SK-N-SH (cell line): ENCODE data around the gene RASL12. TPM values are rescaled to one million over a fixed set of nuclear protein-coding genes. Genes with fewer than 3 reads are reported as not detected.
A peak's percentile ranks its signal among the peaks of the same experiment; 100 is the strongest.

ENCODE experiments used
- CTCF ChIA-PET: fragments of 300-600, 350-600 bp; formaldehyde crosslinking; extraction: SDS; loops from one replicate; lab custom pipeline; 2021; lab: Yijun Ruan, JAX
- POLR2A ChIA-PET: fragments of 350-600 bp; sonication (Branson Sonifier 250); formaldehyde crosslinking; extraction: SDS; loops from one replicate; lab custom pipeline; 2020; ENCODE audit warnings: antibody characterized with exemption, inconsistent platforms; lab: Yijun Ruan, JAX
- DNase-seq: peaks from one replicate; pipeline ENCODE4 v3.0.0; 2012
- H2AFZ ChIP-seq: fragments of 200-600 bp; sonication (generic); 2 replicates; pipeline ENCODE4 v1.8.1; 2016; ENCODE audit warnings: antibody characterized with exemption, mild to moderate bottlenecking, low read depth
- H3F3A ChIP-seq: fragments of 200-600 bp; sonication (generic); replicated peaks from 2 replicates; pipeline ENCODE3; 2016; ENCODE audit warnings: antibody characterized with exemption, mild to moderate bottlenecking; ENCODE audit not compliant: insufficient read depth
- H3K27ac ChIP-seq, 2 experiments: fragments of 200-500 bp in 1 of 2; fragments of 200-600 bp in 1 of 2; sonication (Bioruptor generic) in 1 of 2; sonication (generic), shearing (Covaris generic) in 1 of 2; 2 replicates each; pipeline versions ENCODE4 v1.5.1 to v1.6.1; 2014 to 2016; ENCODE audit warnings: low read depth in 2 of 2, inconsistent platforms in 1 of 2, low read length in 1 of 2, mild to moderate bottlenecking in 1 of 2, mixed read lengths in 1 of 2
- H3K27me3 ChIP-seq: fragments of 200-600 bp; sonication (generic), shearing (Covaris generic); 2 replicates; pipeline ENCODE4 v1.6.1; 2016; ENCODE audit warnings: mixed run types; ENCODE audit not compliant: insufficient read depth
- H3K36me3 ChIP-seq, 2 experiments: fragments of 200-500 bp in 1 of 2; fragments of 200-600 bp in 1 of 2; sonication (Bioruptor generic) in 1 of 2; sonication (generic) in 1 of 2; replicated peaks in 1 of 2; 2 replicates each; pipeline versions ENCODE3 to v1.5.1; 2014 to 2016; ENCODE audit warnings: low read length in 1 of 2, mild to moderate bottlenecking in 1 of 2; ENCODE audit not compliant: insufficient read depth in 2 of 2, control insufficient read depth in 1 of 2
- H3K4me1 ChIP-seq, 2 experiments: fragments of 200-500 bp in 1 of 2; fragments of 200-600 bp in 1 of 2; sonication (Bioruptor generic) in 1 of 2; sonication (generic), shearing (Covaris generic) in 1 of 2; 2 replicates each; pipeline versions ENCODE4 v1.5.1 to v1.6.1; 2014 to 2016; ENCODE audit warnings: low read depth in 1 of 2, low read length in 1 of 2, mixed run types in 1 of 2; ENCODE audit not compliant: insufficient read depth in 2 of 2, control insufficient read depth in 1 of 2
- H3K4me2 ChIP-seq: fragments of 200-600 bp; sonication (generic), shearing (Covaris generic); 2 replicates; pipeline ENCODE4 v1.6.1; 2017; ENCODE audit warnings: mixed run types
- H3K4me3 ChIP-seq, 2 experiments: fragments of 200-500 bp in 1 of 2; fragments of 200-600 bp in 1 of 2; sonication (Bioruptor generic) in 1 of 2; sonication (generic), shearing (Covaris generic) in 1 of 2; 2 replicates each; pipeline versions ENCODE4 v1.5.1 to v1.8.1; 2014 to 2016; ENCODE audit warnings: low read depth in 2 of 2, inconsistent platforms in 1 of 2, low read length in 1 of 2, mild to moderate bottlenecking in 1 of 2, mixed read lengths in 1 of 2, moderate library complexity in 1 of 2
- H3K79me2 ChIP-seq: fragments of 200-600 bp; sonication (generic); 2 replicates; pipeline ENCODE4 v1.8.1; 2017; ENCODE audit warnings: mild to moderate bottlenecking; ENCODE audit not compliant: insufficient read depth
- H3K9ac ChIP-seq: fragments of 200-600 bp; sonication (generic); 2 replicates; pipeline ENCODE4 v1.6.1; 2017; ENCODE audit warnings: mixed run types
- H3K9me2 ChIP-seq: fragments of 200-600 bp; sonication (generic); 2 replicates; pipeline ENCODE4 v1.6.1; 2017; ENCODE audit warnings: mixed run types
- H3K9me3 ChIP-seq: fragments of 200-600 bp; sonication (generic); 2 replicates; pipeline ENCODE4 v1.6.1; 2017; ENCODE audit warnings: mixed run types, mild to moderate bottlenecking, moderate library complexity
- H4K20me1 ChIP-seq: fragments of 200-600 bp; sonication (generic); 2 replicates; pipeline ENCODE4 v1.6.1; 2017; ENCODE audit warnings: mild to moderate bottlenecking, mixed run types; ENCODE audit not compliant: insufficient read depth
- CTCF ChIP-seq: fragments of 200-600 bp; sonication (generic); IDR thresholded peaks from 2 replicates; pipeline ENCODE4 v1.6.1; 2017; ENCODE audit warnings: antibody characterized with exemption, mild to moderate bottlenecking, moderate library complexity
- EZH2phosphoT487 ChIP-seq: fragments of 200-600 bp; sonication (generic); IDR thresholded peaks from 2 replicates; pipeline ENCODE4 v1.6.1; 2017; ENCODE audit warnings: low read depth, mixed run types, mild to moderate bottlenecking, antibody characterized with exemption, moderate library complexity, borderline replicate concordance
- FOSL2 ChIP-seq: IDR thresholded peaks from 2 replicates; pipeline ENCODE4 v1.4.0; 2012; ENCODE audit warnings: low read depth, mild to moderate bottlenecking, moderate library complexity, borderline replicate concordance
- JUND ChIP-seq: IDR thresholded peaks from 2 replicates; pipeline ENCODE4 v1.4.0; 2012
- MEF2A ChIP-seq: IDR thresholded peaks from 2 replicates; pipeline ENCODE4 v1.4.0; 2012; ENCODE audit warnings: low read depth, borderline replicate concordance
- MXI1 ChIP-seq: IDR thresholded peaks from 2 replicates; pipeline ENCODE4 v1.6.1; 2012; ENCODE audit warnings: mild to moderate bottlenecking, low read depth, low read length, improper control_type of control experiment
- POLR2AphosphoS5 ChIP-seq: IDR thresholded peaks from 2 replicates; pipeline ENCODE4 v1.6.1; 2012; ENCODE audit warnings: low read depth, low read length
- RAD21 ChIP-seq: IDR thresholded peaks from 2 replicates; pipeline ENCODE4 v1.6.1; 2012; ENCODE audit warnings: mild to moderate bottlenecking, low read length
- REST ChIP-seq: IDR thresholded peaks from 2 replicates; pipeline ENCODE4 v1.6.1; 2012; ENCODE audit warnings: mild to moderate bottlenecking, low read depth, low read length, moderate library complexity
- SMC3 ChIP-seq: IDR thresholded peaks from 2 replicates; pipeline ENCODE4 v1.6.1; 2012; ENCODE audit warnings: low read depth, low read length, improper control_type of control experiment
- TCF12 ChIP-seq: IDR thresholded peaks from 2 replicates; pipeline ENCODE4 v1.4.0; 2012
- USF1 ChIP-seq: IDR thresholded peaks from 2 replicates; pipeline ENCODE4 v1.4.0; 2012; ENCODE audit warnings: low read depth, borderline replicate concordance
- USF2 ChIP-seq: fragments of 150-350 bp; IDR thresholded peaks from 2 replicates; pipeline ENCODE4 v1.6.1; 2017; ENCODE audit warnings: antibody characterized with exemption, low read length, low read depth, borderline replicate concordance
- WGBS: methylation state at CpG from one replicate; pipeline ENCODE4 v1.1.6; 2017; ENCODE audit warnings: low lambda C conversion rate; 5-methylcytosine and 5-hydroxymethylcytosine counted together
- polyA plus RNA-seq, 3 experiments: library from polyadenylated mRNA; depleted of rRNA; stranded (reverse); fragments of >200 nt; gene quantifications; 2 replicates each; pipeline ENCODE4 v1.2.3, GENCODE V29; 2012
- TF ChIP-seq, protein P1 (sequence below): IDR thresholded peaks from 2 replicates; pipeline ENCODE4 v1.4.0; 2012; ENCODE audit warnings: low read depth

The RASL12 gene
- polyA plus RNA-seq, 1 of the 3 experiments (the other 2 are of a cell fraction) = not detected

- no peak overlapping the region for H2AFZ ChIP-seq
- WGBS = 96% methylated on average over 48 of the region's 75 CpGs
- no peak overlapping the region; a peak in 1 of 4 replicates for H3K4me3 ChIP-seq
- H3K27me3 ChIP-seq = no peaks in the 10 kb centered on the region
- no peak for DNase-seq
- H3F3A ChIP-seq = no peaks in the 10 kb centered on the region
- POLR2A ChIA-PET = interaction anchor here (0.9 kb wide), 1 partner anchor 48 kb away, joined by 3 read pairs; no protein-coding TSS in a partner anchor
- peaks cover 25 to 46% of the 10 kb centered on the region in 2 experiments for H3K36me3 ChIP-seq
- no peaks in the 10 kb centered on the region for H3K9me3 ChIP-seq
- H3K27ac ChIP-seq = no peak overlapping the region
- no peak overlapping the region for H3K4me2 ChIP-seq
- no peaks in the 10 kb centered on the region for H3K79me2 ChIP-seq
- no peak for TF ChIP-seq USF1
- no peak for TF ChIP-seq EZH2phosphoT487
- CTCF ChIA-PET = interaction anchor here (0.7 to 6.1 kb wide), 27 partner anchors 9 to 374 kb away, joined by 3 to 109 read pairs (median 6); partner anchors contain the start of gene UBAP1L
- no peaks in the 10 kb centered on the region for H3K4me1 ChIP-seq
- H4K20me1 ChIP-seq = no peaks in the 10 kb centered on the region
- H3K9ac ChIP-seq = no peak overlapping the region
- no peaks in the 10 kb centered on the region for H3K9me2 ChIP-seq
Observed at GRCh38 chr15:65101891-65102708, 34.3 kb upstream of the RASL12 start.

DNA sequence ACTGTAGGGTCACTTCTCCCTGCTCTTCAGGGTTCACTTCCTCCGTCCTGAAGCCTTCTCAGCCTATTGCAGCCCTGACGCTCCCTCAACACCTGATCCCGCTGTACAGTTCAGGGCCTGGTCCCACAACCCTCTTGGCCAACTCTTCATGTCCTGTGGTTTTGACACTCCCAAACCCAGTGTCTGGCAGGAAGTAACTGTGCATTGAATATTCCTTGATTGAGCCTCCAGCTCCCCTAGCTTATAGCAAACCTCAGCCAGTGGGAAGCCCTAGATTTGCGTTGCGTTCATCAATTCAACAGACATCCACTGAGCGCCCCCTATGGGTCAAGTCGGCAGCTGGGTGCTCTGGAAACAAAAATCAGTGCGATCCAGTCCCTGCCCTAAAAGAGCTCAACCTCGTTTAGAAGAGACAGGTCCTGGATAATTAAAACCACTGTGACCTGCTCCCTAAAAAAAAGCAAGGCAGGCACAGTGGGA lies 33.7 kb upstream of the RASL12 start:
- peak; percentile 78 for DNase-seq
- H3K27ac ChIP-seq = no peak overlapping the region
- no peak overlapping the region for H2AFZ ChIP-seq
- H3K36me3 ChIP-seq = peaks cover 25 to 52% of the 10 kb centered on the region in 2 experiments
- no peak overlapping the region for H3K4me2 ChIP-seq
- H3K27me3 ChIP-seq = no peaks in the 10 kb centered on the region
- H3K9me3 ChIP-seq = no peaks in the 10 kb centered on the region
- ChIA-PET POLR2A (no interaction called here), CTCF (interaction anchor here (0.6 to 6.1 kb wide), 30 partner anchors 9 to 373 kb away, joined by 3 to 109 read pairs (median 6); partner anchors contain the start of genes RASL12 and UBAP1L)
- no peak overlapping the region for H3K9ac ChIP-seq
- H3K79me2 ChIP-seq = no peaks in the 10 kb centered on the region
- H3F3A ChIP-seq = no peaks in the 10 kb centered on the region
- no peaks in the 10 kb centered on the region for H3K4me1 ChIP-seq
- WGBS = 72% methylated on average over 9 of the region's 9 CpGs
- H3K4me3 ChIP-seq = no peak overlapping the region; a peak in 1 of 4 replicates
- no peaks in the 10 kb centered on the region for H4K20me1 ChIP-seq
- TF ChIP-seq, protein P1, sequence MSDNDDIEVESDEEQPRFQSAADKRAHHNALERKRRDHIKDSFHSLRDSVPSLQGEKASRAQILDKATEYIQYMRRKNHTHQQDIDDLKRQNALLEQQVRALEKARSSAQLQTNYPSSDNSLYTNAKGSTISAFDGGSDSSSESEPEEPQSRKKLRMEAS = no peak
- no peak for TF ChIP-seq FOSL2
- TF ChIP-seq MEF2A = no peak
- no peak for TF ChIP-seq TCF12
- peak; percentile 54 for TF ChIP-seq SMC3
- TF ChIP-seq CTCF = peak; percentile 74
- TF ChIP-seq USF2 = no peak
- TF ChIP-seq REST = no peak
- TF ChIP-seq POLR2AphosphoS5 = no peak
- TF ChIP-seq JUND = no peak
- no peak for TF ChIP-seq MXI1
- peak; percentile 80 for TF ChIP-seq RAD21
- H3K9me2 ChIP-seq = no peaks in the 10 kb centered on the region
